Measurements from ENCODE around the gene IRF2BP1.

Gene IRF2BP1

DNA sequence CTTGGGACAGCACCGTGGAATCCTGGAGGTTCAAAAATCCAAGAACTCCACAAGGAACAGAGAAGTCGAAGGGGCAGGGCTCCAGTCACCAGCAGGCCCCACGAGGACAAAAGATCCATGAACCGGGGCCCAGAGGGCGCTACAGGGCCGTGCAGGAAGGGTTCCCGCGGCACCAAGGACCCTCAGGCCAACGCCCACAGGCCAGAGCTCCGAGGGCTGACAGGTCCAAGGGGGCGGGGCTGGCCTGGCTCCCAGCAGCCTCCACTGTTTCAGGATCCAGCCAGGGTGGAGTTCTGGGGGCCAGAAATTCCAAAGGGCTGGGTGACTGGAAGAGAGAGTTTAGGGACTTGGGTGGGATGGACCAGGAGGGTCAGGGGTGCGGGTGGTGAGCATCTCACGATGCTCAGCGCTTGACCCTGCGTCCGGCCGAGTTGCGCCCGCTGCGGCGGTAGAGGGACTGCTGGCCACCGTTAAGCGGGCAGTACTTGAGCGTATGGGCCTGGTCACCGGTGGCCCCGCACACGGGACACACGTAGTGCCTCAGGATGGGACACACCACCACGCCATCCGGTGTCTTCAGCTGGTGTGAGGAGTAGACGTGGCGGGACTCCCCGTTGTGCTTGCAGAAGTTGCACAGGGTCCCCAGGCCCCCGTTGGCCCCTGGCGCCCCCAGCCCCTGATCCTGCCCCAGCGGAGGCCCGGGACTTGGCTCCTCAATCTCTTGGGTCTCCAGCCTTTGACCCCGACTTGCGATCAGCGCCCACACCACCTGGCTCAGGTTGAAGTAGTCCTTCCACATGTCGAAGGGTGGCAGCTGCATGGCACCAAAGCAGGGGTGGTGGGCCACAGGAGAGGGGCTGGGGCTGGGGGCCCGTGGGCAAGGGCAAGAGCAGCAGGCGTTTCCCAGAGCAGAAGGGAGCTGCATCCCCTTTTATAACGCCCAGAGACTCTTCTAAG lies 28.2 kb upstream of the IRF2BP1 start, which contains the start of gene NANOS2:
NANOS2 (minus strand) TSS at position 905 of the 957 bp plus-strand sequence; CDS start at position 820, 85 bp downstream.
- peaks cover 19% of the 10 kb centered on the region for H3K4me1 Mint-ChIP-seq (ENCODE audit: low read depth)

DNA sequence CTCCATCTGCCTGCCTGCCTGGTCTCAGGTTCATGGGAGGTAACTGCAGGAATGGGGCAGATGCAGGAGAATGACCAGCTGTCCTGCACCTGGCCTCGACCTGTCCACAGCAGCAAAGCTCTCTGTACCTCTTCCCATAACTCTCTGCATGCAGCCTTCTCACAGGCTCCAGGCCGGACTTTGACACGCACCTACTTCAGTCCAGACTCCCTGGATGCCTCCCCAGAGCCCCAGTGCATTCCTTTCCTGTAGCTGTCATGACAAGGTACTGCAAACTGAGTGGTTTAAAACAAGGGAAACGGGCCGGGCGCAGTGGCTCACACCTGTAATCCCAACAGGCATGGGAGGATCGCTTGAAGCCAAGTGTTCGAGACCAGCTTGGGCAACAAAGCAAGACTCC lies 25.4 kb upstream of the IRF2BP1 start:
- H3K9me3 Mint-ChIP-seq = no peaks in the 10 kb centered on the region
- no peaks in the 10 kb centered on the region for H3K36me3 Mint-ChIP-seq (ENCODE audit: low read depth)
- H3K27me3 Mint-ChIP-seq (ENCODE audit: low read depth) = peaks cover 15% of the 10 kb centered on the region
- no peak overlapping the region for H3K27ac Mint-ChIP-seq
- H3K4me3 Mint-ChIP-seq = no peak overlapping the region
- H3K4me1 Mint-ChIP-seq (ENCODE audit: low read depth) = peaks cover 3% of the 10 kb centered on the region

More for the DNA sequence above, 28.2 kb upstream of the IRF2BP1 start, which contains the start of gene NANOS2:
- H3K27me3 Mint-ChIP-seq (ENCODE audit: low read depth) = peaks cover 15% of the 10 kb centered on the region
- no peak within 1 kb of the TSS for H3K4me3 Mint-ChIP-seq
- H3K27ac Mint-ChIP-seq = no peak within 1 kb of the TSS
- no peaks in the 10 kb centered on the region for H3K36me3 Mint-ChIP-seq (ENCODE audit: low read depth)
- H3K9me3 Mint-ChIP-seq = no peaks in the 10 kb centered on the region

DNA sequence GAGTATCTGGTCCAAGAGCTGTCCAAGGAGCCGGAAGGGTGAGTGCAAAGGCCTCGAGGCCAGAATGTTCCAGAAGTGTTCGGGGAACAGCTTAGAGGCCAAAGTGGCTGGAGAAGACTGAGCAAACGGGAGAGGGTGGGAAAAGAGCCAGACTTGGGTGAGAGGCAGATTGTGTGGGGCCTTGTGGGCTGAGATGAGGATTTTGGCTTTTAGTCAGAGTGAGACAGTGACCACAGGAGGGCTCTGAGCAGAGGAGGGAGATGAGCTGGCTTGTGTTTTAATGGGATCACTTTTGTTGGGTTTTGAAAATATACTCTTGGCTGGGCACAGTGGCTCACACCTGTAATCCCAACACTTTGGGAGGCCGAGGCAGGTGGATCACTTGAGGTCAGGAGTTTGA lies 23.0 kb upstream of the IRF2BP1 start:
- H3K36me3 Mint-ChIP-seq (ENCODE audit: low read depth) = no peaks in the 10 kb centered on the region
- peaks cover 3% of the 10 kb centered on the region for H3K4me1 Mint-ChIP-seq (ENCODE audit: low read depth)
- H3K9me3 Mint-ChIP-seq = no peaks in the 10 kb centered on the region
- H3K27me3 Mint-ChIP-seq (ENCODE audit: low read depth) = peaks cover 15% of the 10 kb centered on the region
- H3K27ac Mint-ChIP-seq = no peak overlapping the region
- H3K4me3 Mint-ChIP-seq = no peak overlapping the region

DNA sequence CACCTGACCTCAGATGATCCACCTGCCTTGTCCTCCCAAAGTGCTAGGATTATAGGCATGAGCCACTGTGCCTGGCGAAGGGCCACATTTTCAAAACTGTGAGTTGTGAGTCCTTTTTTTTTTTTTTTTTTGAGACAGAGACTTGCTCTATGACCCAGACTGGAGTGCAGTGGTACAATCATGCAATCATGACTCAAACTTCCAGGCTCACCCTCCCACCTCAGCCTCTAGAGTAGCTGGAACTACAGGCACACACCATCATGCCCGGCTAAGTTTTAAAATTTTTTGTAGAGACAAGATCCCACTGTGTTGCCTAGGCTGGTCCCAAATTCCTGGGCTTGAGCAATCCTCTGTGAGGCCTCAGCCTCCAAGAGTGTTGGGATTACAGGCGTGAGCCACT lies 20.3 kb upstream of the IRF2BP1 start:
- H3K9me3 Mint-ChIP-seq = no peaks in the 10 kb centered on the region
- peaks cover 6% of the 10 kb centered on the region for H3K27me3 Mint-ChIP-seq (ENCODE audit: low read depth)
- H3K4me3 Mint-ChIP-seq = no peak overlapping the region
- no peak overlapping the region for H3K27ac Mint-ChIP-seq
- peaks cover 8% of the 10 kb centered on the region for H3K4me1 Mint-ChIP-seq (ENCODE audit: low read depth)
- H3K36me3 Mint-ChIP-seq (ENCODE audit: low read depth) = no peaks in the 10 kb centered on the region

DNA sequence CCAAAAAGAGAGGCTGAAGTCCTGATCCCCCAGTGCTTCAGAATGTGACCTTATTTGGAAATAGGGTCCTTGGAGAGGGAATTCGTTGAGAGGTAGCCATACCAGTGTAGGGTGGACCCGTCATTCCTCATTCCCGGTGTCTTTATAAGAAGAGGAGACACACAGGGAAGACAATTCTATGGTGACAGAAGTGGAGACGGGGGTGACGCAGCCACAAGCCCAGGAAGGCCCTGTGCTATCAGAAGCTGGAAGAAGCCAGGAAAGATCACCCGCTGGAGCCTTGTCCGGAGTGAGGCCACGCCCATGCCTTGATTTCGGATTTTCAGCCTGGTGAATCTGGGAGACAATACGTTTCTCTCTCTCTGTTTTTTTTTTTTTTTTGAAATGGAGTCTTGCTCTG lies 19.1 kb upstream of the IRF2BP1 start:
- Mint-ChIP-seq H3K9me3 (no peaks in the 10 kb centered on the region), H3K27me3 (ENCODE audit: low read depth) (peaks cover 4% of the 10 kb centered on the region), H3K4me1 (ENCODE audit: low read depth) (peaks cover 13% of the 10 kb centered on the region), H3K36me3 (ENCODE audit: low read depth) (peaks cover 6% of the 10 kb centered on the region), H3K4me3 (no peak overlapping the region), H3K27ac (no peak overlapping the region)

DNA sequence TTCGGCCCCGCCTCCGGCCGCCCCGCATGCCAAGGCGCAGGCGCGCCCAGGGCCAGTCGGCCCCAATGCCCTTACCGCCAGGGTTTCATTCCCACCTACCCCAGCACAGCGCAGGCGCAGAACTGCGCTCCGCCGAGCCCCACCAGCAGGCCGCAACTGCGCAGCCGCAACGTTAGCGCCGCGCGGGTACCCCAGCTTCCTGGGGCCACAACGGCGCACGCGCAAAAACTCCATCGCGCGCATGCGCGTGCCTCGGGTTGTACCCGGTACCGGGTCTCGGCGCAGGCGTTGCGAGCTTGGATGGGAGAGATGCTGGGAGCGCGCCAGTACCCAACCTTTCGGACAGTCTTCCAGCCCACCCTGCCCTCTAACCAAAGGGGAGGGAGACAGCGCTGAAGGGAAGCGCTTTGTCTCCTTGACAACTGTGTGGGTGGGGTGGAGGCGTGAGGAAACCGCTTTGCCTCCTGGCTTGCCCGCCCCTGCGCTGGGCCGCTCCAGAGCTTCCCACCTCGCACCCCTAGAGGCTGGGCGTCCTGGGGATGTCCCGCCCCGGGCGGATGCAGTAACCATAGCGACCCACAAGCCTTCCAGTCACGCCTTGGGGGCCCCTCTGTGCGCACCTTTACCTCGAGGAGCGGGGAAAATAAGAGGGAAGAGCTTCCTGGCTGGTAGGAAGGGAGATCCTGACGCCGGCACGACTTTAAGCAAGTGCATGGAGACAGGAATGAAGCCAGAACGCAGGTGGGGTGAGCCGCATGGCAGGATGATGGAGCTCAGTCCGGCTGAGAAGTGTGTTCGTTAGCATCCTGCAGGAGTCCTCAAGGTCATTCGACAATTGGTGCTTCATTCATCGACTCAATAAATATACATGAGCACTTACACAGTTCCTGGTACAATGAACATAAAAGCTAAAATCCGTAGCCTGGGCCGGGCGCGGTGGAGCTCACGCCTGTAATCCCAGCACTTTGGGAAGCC lies 17.0 kb upstream of the IRF2BP1 start:
- no peaks in the 10 kb centered on the region for H3K27me3 Mint-ChIP-seq (ENCODE audit: low read depth)
- H3K9me3 Mint-ChIP-seq = no peaks in the 10 kb centered on the region
- H3K4me1 Mint-ChIP-seq (ENCODE audit: low read depth) = peaks cover 11% of the 10 kb centered on the region
- H3K36me3 Mint-ChIP-seq (ENCODE audit: low read depth) = peaks cover 17% of the 10 kb centered on the region
- peak overlapping the region; percentile 88 for H3K27ac Mint-ChIP-seq
- H3K4me3 Mint-ChIP-seq = peak overlapping the region; percentile 98

DNA sequence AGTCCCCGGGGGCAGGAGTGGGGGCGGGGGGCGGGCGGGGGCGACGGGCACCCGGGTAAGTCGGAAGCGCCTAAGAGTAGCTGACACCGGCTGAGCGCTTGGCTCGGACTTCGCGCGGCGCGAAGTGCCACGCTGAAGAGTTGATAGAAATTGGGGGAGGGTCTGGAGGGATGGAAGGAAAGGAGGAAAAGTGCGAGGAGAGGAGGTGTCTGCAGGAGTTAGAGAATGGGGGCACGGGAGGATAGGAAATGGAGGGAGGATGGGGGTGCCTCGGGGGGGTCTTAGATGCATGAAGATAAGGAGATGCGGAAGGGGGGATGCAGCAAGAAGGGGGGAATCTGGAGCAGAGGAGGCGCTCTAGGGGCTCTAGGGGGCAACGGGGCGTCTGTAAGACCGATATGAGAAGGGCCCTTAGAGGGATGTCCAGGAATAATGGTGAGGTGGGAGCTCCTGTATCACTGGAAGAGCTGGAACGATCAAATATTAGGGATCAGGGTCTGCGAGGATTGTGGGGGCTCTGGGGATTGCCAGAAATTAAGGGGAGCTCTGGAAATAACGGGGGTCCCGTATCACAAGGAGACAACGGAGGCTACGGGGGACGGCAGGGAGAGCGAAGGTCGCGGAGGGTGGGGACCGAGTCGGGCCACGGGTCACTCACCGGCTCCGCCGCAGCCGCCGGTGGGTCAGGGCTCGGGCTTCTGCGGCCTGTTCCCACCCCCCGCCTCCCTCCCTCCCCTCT lies 16.1 kb upstream of the IRF2BP1 start, which contains the start of gene MYPOP:
MYPOP (minus strand) TSS at position 702 of the 739 bp plus-strand sequence. CDS start 840 bp downstream, outside the sequence.
- Mint-ChIP-seq H3K4me1 (ENCODE audit: low read depth) (peaks cover 11% of the 10 kb centered on the region), H3K27ac (peak within 1 kb of the TSS; percentile 88), H3K9me3 (no peaks in the 10 kb centered on the region), H3K27me3 (ENCODE audit: low read depth) (no peaks in the 10 kb centered on the region), H3K4me3 (peak within 1 kb of the TSS; percentile 98), H3K36me3 (ENCODE audit: low read depth) (peaks cover 17% of the 10 kb centered on the region)

DNA sequence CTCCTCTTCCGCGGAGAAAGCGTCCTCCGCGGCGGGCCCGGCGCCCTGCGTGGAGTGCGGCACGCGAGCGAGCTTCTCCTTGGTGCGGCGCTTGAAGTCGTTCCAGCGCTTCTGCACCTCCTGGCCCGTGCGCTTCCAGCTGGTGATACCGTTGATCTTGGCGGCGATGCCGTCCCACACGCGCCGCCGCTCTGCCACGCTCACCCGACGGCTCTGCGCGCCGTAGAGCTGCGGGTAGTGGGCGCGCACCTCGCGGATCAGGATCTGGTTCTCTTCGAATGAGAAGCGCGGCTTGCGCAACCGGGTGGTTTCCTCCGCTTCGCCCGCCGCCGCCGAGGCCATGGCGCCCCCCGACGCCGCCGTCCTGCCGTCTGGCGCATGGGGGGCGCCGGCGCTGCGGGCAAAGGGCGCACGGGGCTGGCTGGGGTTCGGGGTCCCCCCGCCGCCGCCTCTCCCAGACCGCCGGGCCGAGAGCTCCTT lies 15.5 kb upstream of the IRF2BP1 start:
- no peak overlapping the region for H3K27ac Mint-ChIP-seq
- no peaks in the 10 kb centered on the region for H3K9me3 Mint-ChIP-seq

DNA sequence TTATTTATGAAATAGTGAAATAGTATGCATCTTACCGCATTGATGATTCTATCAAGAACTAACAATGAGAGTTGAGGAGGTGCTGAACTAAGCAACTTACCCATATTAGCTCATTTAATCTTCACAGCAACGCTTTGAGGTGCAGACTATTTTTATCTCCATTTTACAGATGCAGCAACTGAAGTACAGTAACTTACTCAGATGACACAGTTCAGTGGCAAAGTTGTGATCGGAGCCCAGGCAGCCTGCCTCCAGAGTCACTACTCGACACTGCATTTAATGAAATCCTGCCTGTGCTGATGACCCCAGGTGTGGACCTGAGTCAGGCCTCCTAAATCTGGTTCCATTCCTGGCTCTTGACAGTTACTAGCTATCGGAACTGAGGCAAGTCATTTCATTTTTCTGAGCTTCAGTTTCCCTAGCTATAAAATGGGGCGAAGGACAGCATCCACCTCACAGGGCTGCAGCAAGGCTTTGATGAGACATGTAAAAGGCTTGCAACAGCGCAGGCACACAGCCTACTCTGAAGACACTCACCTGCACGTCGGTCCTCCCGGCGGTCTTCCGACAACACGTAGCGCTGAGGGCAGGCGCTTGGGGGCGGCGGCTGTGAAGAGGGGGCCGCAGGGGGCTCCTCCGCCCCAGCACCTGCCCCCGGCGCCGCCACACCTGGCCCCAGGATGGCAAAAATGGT lies 14.9 kb upstream of the IRF2BP1 start:
- peak overlapping the region; percentile 34 for H3K4me3 Mint-ChIP-seq
- H3K36me3 Mint-ChIP-seq (ENCODE audit: low read depth) = peaks cover 17% of the 10 kb centered on the region
- no peaks in the 10 kb centered on the region for H3K9me3 Mint-ChIP-seq
- no peaks in the 10 kb centered on the region for H3K27me3 Mint-ChIP-seq (ENCODE audit: low read depth)
- no peak overlapping the region for H3K27ac Mint-ChIP-seq
- H3K4me1 Mint-ChIP-seq (ENCODE audit: low read depth) = peaks cover 11% of the 10 kb centered on the region

More for the DNA sequence above, 15.5 kb upstream of the IRF2BP1 start:
- H3K27me3 Mint-ChIP-seq (ENCODE audit: low read depth) = no peaks in the 10 kb centered on the region
- H3K4me3 Mint-ChIP-seq = peak overlapping the region; percentile 31
- H3K36me3 Mint-ChIP-seq (ENCODE audit: low read depth) = peaks cover 17% of the 10 kb centered on the region
- peaks cover 11% of the 10 kb centered on the region for H3K4me1 Mint-ChIP-seq (ENCODE audit: low read depth)

DNA sequence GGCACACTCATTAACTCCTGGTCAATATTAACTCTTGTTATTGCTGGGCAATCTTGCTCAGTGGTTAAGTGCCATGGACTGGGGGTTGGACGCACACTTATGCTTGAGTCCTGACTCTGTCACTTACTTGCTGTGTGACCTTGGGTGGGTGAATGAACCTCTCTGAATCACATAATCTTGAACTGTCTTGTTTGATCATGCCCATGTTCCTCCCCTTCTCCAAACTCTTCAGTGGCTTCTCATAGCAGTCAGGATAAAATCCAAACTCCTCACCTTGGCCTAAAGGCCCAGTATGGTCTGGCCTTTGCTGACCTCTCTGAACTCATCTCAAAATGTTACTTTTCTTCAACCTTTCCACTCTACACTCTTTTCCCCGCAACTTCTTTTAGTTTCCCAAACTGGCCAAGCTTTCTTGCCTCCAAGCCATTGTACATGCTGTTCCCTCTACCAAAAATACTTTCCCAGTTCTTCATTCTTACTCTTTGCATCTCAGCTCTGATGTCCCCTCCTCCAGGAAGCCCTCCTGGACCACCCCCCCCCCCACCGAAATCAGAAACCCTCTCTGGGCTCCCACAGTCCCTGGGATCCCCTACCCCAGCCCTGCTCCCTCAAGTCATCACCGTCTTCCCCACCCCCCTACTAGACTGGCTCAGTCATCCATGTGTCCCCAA lies 14.1 kb upstream of the IRF2BP1 start:
- H3K9me3 Mint-ChIP-seq = no peaks in the 10 kb centered on the region
- no peak overlapping the region for H3K27ac Mint-ChIP-seq
- H3K4me1 Mint-ChIP-seq (ENCODE audit: low read depth) = peaks cover 11% of the 10 kb centered on the region
- peaks cover 20% of the 10 kb centered on the region for H3K36me3 Mint-ChIP-seq (ENCODE audit: low read depth)
- no peak overlapping the region for H3K4me3 Mint-ChIP-seq
- H3K27me3 Mint-ChIP-seq (ENCODE audit: low read depth) = no peaks in the 10 kb centered on the region

DNA sequence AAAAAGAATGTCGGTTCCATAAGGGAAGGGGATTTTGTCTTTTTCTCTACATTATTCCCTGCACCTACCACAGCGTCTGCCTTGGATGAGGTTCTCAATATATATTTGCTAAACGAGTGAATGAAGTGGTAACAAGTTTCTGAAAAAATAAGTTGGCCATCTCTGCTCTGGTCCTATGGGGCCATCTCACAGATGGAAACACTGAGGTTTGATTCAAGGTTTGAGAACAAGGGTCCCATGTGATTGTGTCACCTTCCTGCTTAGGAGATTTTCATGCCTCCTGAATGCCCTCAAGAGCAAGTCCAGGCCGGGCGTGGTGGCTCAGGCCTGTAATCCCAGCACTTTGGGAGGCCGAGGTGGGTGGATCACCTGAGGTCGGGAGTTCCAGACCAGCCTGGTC lies 13.3 kb upstream of the IRF2BP1 start:
- H3K27ac Mint-ChIP-seq = no peak overlapping the region
- no peaks in the 10 kb centered on the region for H3K27me3 Mint-ChIP-seq (ENCODE audit: low read depth)
- no peaks in the 10 kb centered on the region for H3K9me3 Mint-ChIP-seq
- H3K4me3 Mint-ChIP-seq = no peak overlapping the region
- peaks cover 20% of the 10 kb centered on the region for H3K36me3 Mint-ChIP-seq (ENCODE audit: low read depth)
- peaks cover 11% of the 10 kb centered on the region for H3K4me1 Mint-ChIP-seq (ENCODE audit: low read depth)

DNA sequence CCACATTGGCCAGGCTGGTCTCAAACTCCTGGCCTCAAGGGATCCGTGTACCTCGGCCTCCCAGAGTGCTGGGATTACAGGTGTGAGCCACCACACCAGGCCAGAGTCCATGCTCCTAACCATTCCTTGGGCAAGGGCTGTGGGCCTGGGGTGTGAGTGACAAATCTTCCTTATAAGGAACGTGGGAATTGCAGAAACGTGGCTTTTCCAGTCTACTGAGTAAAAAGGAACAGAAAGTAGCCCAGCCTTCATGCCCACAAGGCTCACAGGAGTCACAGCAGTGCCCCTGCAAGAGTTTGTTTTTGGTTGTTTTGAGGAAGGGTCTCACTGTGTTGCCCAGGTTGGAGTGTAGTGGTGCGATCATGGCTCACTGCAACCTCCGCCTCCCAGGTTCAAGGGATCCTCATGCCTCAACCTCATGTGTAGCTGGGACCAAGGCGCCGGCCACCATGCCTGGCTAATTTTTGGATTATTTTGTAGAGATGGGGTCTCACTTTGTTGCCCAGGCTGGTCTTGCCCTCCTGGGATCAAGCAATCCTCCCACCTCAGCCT lies 11.4 kb upstream of the IRF2BP1 start:
- Mint-ChIP-seq H3K27ac (no peak overlapping the region), H3K27me3 (ENCODE audit: low read depth) (no peaks in the 10 kb centered on the region), H3K4me1 (ENCODE audit: low read depth) (peaks cover 12% of the 10 kb centered on the region), H3K36me3 (ENCODE audit: low read depth) (peaks cover 21% of the 10 kb centered on the region), H3K9me3 (no peaks in the 10 kb centered on the region), H3K4me3 (no peak overlapping the region)
